Cardiac muscle cell (in vitro differentiated cells and primary cell): ENCODE data around the gene ANO9. TPM values are rescaled to one million over a fixed set of nuclear protein-coding genes. Genes with fewer than 3 reads are reported as not detected.

Source experiments
- DNase-seq, 2 donors: peaks; one replicate each; pipeline versions ENCODE4 v3.0.0 to v3.0.0-alpha.2; 2010 to 2017; ENCODE audit warnings: low read depth in 1 of 2, low spot score in 1 of 2
- H3K27ac ChIP-seq: fragments of 200-600 bp; sonication (generic); 2 replicates; pipeline ENCODE4 v1.5.1; 2016
- H3K27me3 ChIP-seq: fragments of 200-600 bp; sonication (generic); 2 replicates; pipeline ENCODE4 v1.6.0; 2016; ENCODE audit warnings: control low read depth
- H3K36me3 ChIP-seq: fragments of 200-600 bp; sonication (generic); 2 replicates; pipeline ENCODE4 v1.5.1; 2016; ENCODE audit warnings: control low read depth
- H3K4me1 ChIP-seq: fragments of 200-600 bp; sonication (generic); 2 replicates; pipeline ENCODE4 v1.8.1; 2017; ENCODE audit warnings: low read depth, mild to moderate bottlenecking, mixed run types
- H3K4me3 ChIP-seq: fragments of 200-600 bp; sonication (generic); 2 replicates; pipeline ENCODE4 v1.5.1; 2016; ENCODE audit warnings: mild to moderate bottlenecking
- H3K9me3 ChIP-seq: fragments of 200-600 bp; sonication (generic); 2 replicates; pipeline ENCODE4 v1.5.1; 2017; ENCODE audit warnings: low read depth, mild to moderate bottlenecking, control low read depth
- CTCF ChIP-seq: IDR thresholded peaks from 2 replicates; pipeline ENCODE4 v1.5.1; 2012; ENCODE audit warnings: low read depth, mild to moderate bottlenecking, low read length
- polyA plus RNA-seq: library from polyadenylated mRNA; unstranded; fragments of >200 nt; fragmentation: Nextera tagmentation; extraction: Ambion mirVana; gene quantifications from 2 replicates; pipeline ENCODE4 v1.2.1, GENCODE V29; 2016
- total RNA-seq: library from RNA; depleted of rRNA; stranded (reverse); fragments of >200 nt; gene quantifications from 2 replicates; pipeline ENCODE4 v1.2.3, GENCODE V29; 2016

Gene ANO9
- total and polyA plus RNA-seq, 2 experiments from 2014 or later, result 0.23 to 0.51 TPM

- no peaks in the 10 kb centered on the region for H3K4me1 ChIP-seq
- H3K4me3 ChIP-seq, result no peak overlapping the region
- no peak overlapping the region for H3K27ac ChIP-seq
- H3K36me3 ChIP-seq, result no peaks in the 10 kb centered on the region
- DNase-seq, result no peak
- H3K27me3 ChIP-seq, result no peaks in the 10 kb centered on the region
- TF ChIP-seq CTCF, result no peak
- H3K9me3 ChIP-seq, result no peaks in the 10 kb centered on the region
Observed at GRCh38 chr11:434496-434895, 7.3 kb downstream of the ANO9 start.

GRCh38 chr11:433641-434040, 8.2 kb downstream of the ANO9 start:
- H3K9me3 ChIP-seq, result no peaks in the 10 kb centered on the region
- no peaks in the 10 kb centered on the region for H3K36me3 ChIP-seq
- no peak overlapping the region for H3K27ac ChIP-seq
- H3K4me1 ChIP-seq, result no peaks in the 10 kb centered on the region
- no peak overlapping the region for H3K4me3 ChIP-seq
- no peaks in the 10 kb centered on the region for H3K27me3 ChIP-seq
- no peak for DNase-seq
- no peak for TF ChIP-seq CTCF

GRCh38 chr11:433111-433510, 8.7 kb downstream of the ANO9 start:
- H3K4me1 ChIP-seq, result no peaks in the 10 kb centered on the region
- DNase-seq, result no peak
- H3K4me3 ChIP-seq, result no peak overlapping the region
- H3K36me3 ChIP-seq, result no peaks in the 10 kb centered on the region
- TF ChIP-seq CTCF, result no peak
- H3K27ac ChIP-seq, result no peak overlapping the region
- H3K27me3 ChIP-seq, result no peaks in the 10 kb centered on the region
- no peaks in the 10 kb centered on the region for H3K9me3 ChIP-seq

GRCh38 chr11:432501-433100, 9.2 kb downstream of the ANO9 start:
- Histone ChIP-seq H3K4me1 (no peaks in the 10 kb centered on the region), H3K4me3 (no peak overlapping the region), H3K9me3 (no peaks in the 10 kb centered on the region), H3K27me3 (no peaks in the 10 kb centered on the region), H3K27ac (no peak overlapping the region), H3K36me3 (no peaks in the 10 kb centered on the region)
- DNase-seq, result no peak
- no peak for TF ChIP-seq CTCF

- H3K36me3 ChIP-seq, result no peaks in the 10 kb centered on the region
- H3K27me3 ChIP-seq, result no peaks in the 10 kb centered on the region
- no peaks in the 10 kb centered on the region for H3K9me3 ChIP-seq
- H3K27ac ChIP-seq, result no peak overlapping the region
- no peak overlapping the region for H3K4me3 ChIP-seq
- H3K4me1 ChIP-seq, result no peaks in the 10 kb centered on the region
- no peak for DNase-seq
- no peak for TF ChIP-seq CTCF
Observed at GRCh38 chr11:431921-432320, 9.9 kb downstream of the ANO9 start.
